H1 (cell line): ENCODE measurements around the gene FGD4. TPM values are rescaled to one million over a fixed set of nuclear protein-coding genes. Genes with fewer than 3 reads are reported as not detected.

ENCODE experiments used
- CTCF ChIA-PET: fragments of 300-600 bp; sonication (Branson Sonifier 250); formaldehyde crosslinking; loops from one replicate; lab custom pipeline; 2021; ENCODE audit not compliant: partially characterized antibody; lab: Charles Lee
- POLR2A ChIA-PET: fragments of 300-600 bp; sonication (Branson Sonifier 250); formaldehyde crosslinking; loops from one replicate; lab custom pipeline; 2021; ENCODE audit warnings: inconsistent platforms; ENCODE audit not compliant: partially characterized antibody; lab: Charles Lee
- DNase-seq, 2 experiments: peaks; one replicate each; pipeline versions ENCODE4 v3.0.0 to v3.0.0-alpha.2; 2010 to 2022; ENCODE audit warnings: low spot score in 2 of 2, low read depth in 1 of 2, mixed read lengths in 1 of 2
- FAIRE-seq: peaks from 2 replicates; lab custom pipeline; 2011; peaks lifted over from hg19 to GRCh38; lab: Jason Lieb, UNC
- H2AFZ ChIP-seq: 2 replicates; pipeline ENCODE4 v1.8.1; 2012; ENCODE audit warnings: low read length, inconsistent platforms
- H2AK5ac ChIP-seq: 2 replicates; pipeline ENCODE4 v1.6.1; 2013; ENCODE audit warnings: low read depth, low read length
- H2BK120ac ChIP-seq: replicated peaks from 2 replicates; pipeline ENCODE3; 2013; ENCODE audit warnings: low read depth, low read length, inconsistent platforms
- H2BK12ac ChIP-seq: 2 replicates; pipeline ENCODE4 v1.6.1; 2013; ENCODE audit warnings: low read depth, low read length
- H2BK15ac ChIP-seq: 2 replicates; pipeline ENCODE4 v1.6.1; 2013; ENCODE audit warnings: low read length
- H2BK20ac ChIP-seq: 2 replicates; pipeline ENCODE4 v1.6.1; 2013; ENCODE audit warnings: low read length
- H2BK5ac ChIP-seq: 2 replicates; pipeline ENCODE4 v1.6.1; 2013; ENCODE audit warnings: low read depth, low read length
- H3K14ac ChIP-seq: 2 replicates; pipeline ENCODE4 v1.6.1; 2013; ENCODE audit warnings: inconsistent platforms; ENCODE audit not compliant: insufficient read length
- H3K18ac ChIP-seq: 2 replicates; pipeline ENCODE4 v1.6.1; 2013; ENCODE audit warnings: low read length; ENCODE audit errors: extremely low read depth
- H3K23ac ChIP-seq: 2 replicates; pipeline ENCODE4 v1.6.1; 2013; ENCODE audit warnings: inconsistent platforms; ENCODE audit not compliant: insufficient read length
- H3K23me2 ChIP-seq: 2 replicates; pipeline ENCODE4 v1.6.1; 2013; ENCODE audit warnings: low read depth, low read length
- H3K27ac ChIP-seq: 2 replicates; pipeline ENCODE4 v1.6.1; 2011; ENCODE audit warnings: low read depth, low read length, inconsistent platforms
- H3K27me3 ChIP-seq, 4 experiments: replicated peaks in 1 of 4; 1 replicate in 1 of 4; 2 replicates in 3 of 4; pipeline versions ENCODE4 v1.6.1 to v1.8.1; 2011 to 2013; ENCODE audit warnings: low read length in 3 of 4, mild to moderate bottlenecking in 3 of 4, inconsistent platforms in 2 of 4, mixed read lengths in 2 of 4, moderate library complexity in 1 of 4; ENCODE audit not compliant: control insufficient read depth in 3 of 4, insufficient read depth in 3 of 4; ENCODE audit errors: extremely low read depth in 1 of 4
- H3K36me3 ChIP-seq, 4 experiments: 2 replicates each; pipeline versions ENCODE4 v1.6.1 to v1.8.1; 2011 to 2013; ENCODE audit warnings: mild to moderate bottlenecking in 4 of 4, low read length in 3 of 4, moderate library complexity in 2 of 4, control low read depth in 1 of 4, inconsistent platforms in 1 of 4; ENCODE audit not compliant: insufficient read depth in 4 of 4, control insufficient read depth in 2 of 4
- H3K4ac ChIP-seq: replicated peaks from 2 replicates; pipeline ENCODE3; 2013; ENCODE audit warnings: low read length, low read depth, mixed read lengths, inconsistent platforms; ENCODE audit not compliant: insufficient read length
- H3K4me1 ChIP-seq, 4 experiments: replicated peaks in 1 of 4; 1 replicate in 1 of 4; 2 replicates in 3 of 4; pipeline versions ENCODE4 v1.6.1 to v1.8.1; 2011 to 2013; ENCODE audit warnings: low read length in 3 of 4, inconsistent platforms in 2 of 4, mixed read lengths in 1 of 4; ENCODE audit not compliant: insufficient read depth in 4 of 4, control insufficient read depth in 3 of 4
- H3K4me2 ChIP-seq, 2 experiments: 2 replicates each; pipeline versions ENCODE4 v1.6.1 to v1.8.1; 2011 to 2013; ENCODE audit warnings: low read depth in 2 of 2, low read length in 2 of 2, control low read depth in 1 of 2, inconsistent platforms in 1 of 2, mild to moderate bottlenecking in 1 of 2; ENCODE audit not compliant: insufficient read depth in 1 of 2
- H3K4me3 ChIP-seq, 4 experiments: fragments of 200-600, 300-600 bp in 1 of 4; sonication (generic), shearing (Covaris generic), sonication (Bioruptor Twin) in 1 of 4; 2 replicates each; pipeline versions ENCODE4 v1.5.1 to v1.8.1; 2011 to 2016; ENCODE audit warnings: low read length in 4 of 4, low read depth in 3 of 4, control low read depth in 2 of 4, inconsistent platforms in 2 of 4, mild to moderate bottlenecking in 2 of 4, mixed read lengths in 1 of 4, moderate library complexity in 1 of 4; ENCODE audit not compliant: insufficient read depth in 2 of 4; ENCODE audit errors: extremely low read depth in 1 of 4
- H3K56ac ChIP-seq: replicated peaks from 2 replicates; pipeline ENCODE3; 2013; ENCODE audit warnings: low read depth, mild to moderate bottlenecking, mixed read lengths, low read length, inconsistent platforms; ENCODE audit not compliant: insufficient read length
- H3K79me1 ChIP-seq: 2 replicates; pipeline ENCODE4 v1.6.1; 2013; ENCODE audit warnings: low read depth, low read length, control low read depth
- H3K79me2 ChIP-seq, 2 experiments: 2 replicates each; pipeline versions ENCODE4 v1.6.1 to v1.8.1; 2012 to 2013; ENCODE audit warnings: low read length in 2 of 2, mild to moderate bottlenecking in 2 of 2, inconsistent platforms in 1 of 2; ENCODE audit not compliant: insufficient read depth in 2 of 2, control insufficient read depth in 1 of 2
- H3K9ac ChIP-seq, 4 experiments: replicated peaks in 1 of 4; 1 replicate in 1 of 4; 2 replicates in 3 of 4; pipeline versions ENCODE4 v1.6.1 to v1.8.1; 2011 to 2013; ENCODE audit warnings: low read depth in 3 of 4, low read length in 3 of 4, control low read depth in 2 of 4, mild to moderate bottlenecking in 2 of 4, moderate library complexity in 2 of 4, inconsistent platforms in 1 of 4; ENCODE audit errors: extremely low read depth in 1 of 4
- H3K9me3 ChIP-seq, 2 experiments: 2 replicates each; pipeline versions ENCODE4 v1.6.1 to v1.8.1; 2012 to 2013; ENCODE audit warnings: mild to moderate bottlenecking in 2 of 2, moderate library complexity in 2 of 2, control low read depth in 1 of 2, inconsistent platforms in 1 of 2, low read depth in 1 of 2, low read length in 1 of 2, mixed read lengths in 1 of 2; ENCODE audit not compliant: insufficient read depth in 2 of 2
- H4K20me1 ChIP-seq, 2 experiments: replicated peaks in 1 of 2; 2 replicates each; pipeline versions ENCODE3 to v1.8.1; 2011 to 2013; ENCODE audit warnings: inconsistent platforms in 2 of 2, low read length in 2 of 2, mild to moderate bottlenecking in 1 of 2; ENCODE audit not compliant: insufficient read depth in 2 of 2, control insufficient read depth in 1 of 2
- H4K5ac ChIP-seq: 2 replicates; pipeline ENCODE4 v1.6.1; 2013; ENCODE audit warnings: low read length, low read depth, mixed read lengths, inconsistent platforms; ENCODE audit not compliant: insufficient read length
- H4K8ac ChIP-seq: 2 replicates; pipeline ENCODE4 v1.8.0; 2013; ENCODE audit warnings: mild to moderate bottlenecking, moderate library complexity, low read length, inconsistent platforms; ENCODE audit not compliant: insufficient read depth; ENCODE audit errors: extremely low read depth
- H4K91ac ChIP-seq: replicated peaks from 2 replicates; pipeline ENCODE3; 2013; ENCODE audit warnings: low read length, mixed read lengths, inconsistent platforms; ENCODE audit not compliant: insufficient read length
- BACH1 ChIP-seq: IDR thresholded peaks from 2 replicates; pipeline ENCODE4 v1.6.1; 2012; ENCODE audit warnings: low read length, improper control_type of control experiment
- MAFK ChIP-seq: IDR thresholded peaks from 2 replicates; pipeline ENCODE4 v1.6.1; 2012; ENCODE audit warnings: low read depth, mild to moderate bottlenecking, improper control_type of control experiment, low read length
- YY1 ChIP-seq: IDR thresholded peaks from 2 replicates; pipeline ENCODE4 v1.6.1; 2011; ENCODE audit warnings: low read depth, mild to moderate bottlenecking, low read length
- WGBS, 2 experiments: shearing (Covaris generic) in 1 of 2; methylation state at CpG; one replicate each; pipeline versions ENCODE4 v1.1.6 to v1.1.7; 2013 to 2015; ENCODE audit warnings: low lambda C conversion rate in 2 of 2, mixed read lengths in 2 of 2, inconsistent platforms in 1 of 2, low coverage in 1 of 2, missing lambda C conversion rate in 1 of 2; ENCODE audit not compliant: insufficient replicate concordance in 2 of 2, insufficient coverage in 1 of 2, insufficient read length in 1 of 2; ENCODE audit errors: extremely low coverage in 1 of 2, missing lambda C conversion rate in 1 of 2; 5-methylcytosine and 5-hydroxymethylcytosine counted together
- polyA plus RNA-seq, 7 experiments: library from polyadenylated mRNA; depleted of rRNA in 3 of 7; stranded (reverse) in 5 of 7; unstranded in 2 of 7; fragments of >200 nt in 5 of 7; fragments of 200-250 nt in 2 of 7; gene quantifications; 1 replicate in 5 of 7; 2 replicates in 1 of 7; 4 replicates in 1 of 7; pipeline versions ENCODE4 v1.2.1 to v1.2.3, GENCODE V29; 2011 to 2013; ENCODE audit warnings: missing spikeins in 2 of 7, mixed read lengths in 2 of 7
- total RNA-seq: library from RNA; stranded (reverse); fragmentation: NEBNext Ultra II Directional; extraction: Animal tissue kit (Norgen Biotek cat#: 25700); gene quantifications from 2 replicates; pipeline ENCODE4 v1.2.1, GENCODE V29; 2021
- TF ChIP-seq, protein P1 (sequence below): IDR thresholded peaks from 2 replicates; pipeline ENCODE4 v1.6.1; 2012; ENCODE audit warnings: inconsistent platforms

The FGD4 gene
- total and polyA plus RNA-seq, 2 of the 8 experiments (the other 6 are each of a cell fraction or from before 2014, with no cell fraction given), result 8.5 to 48.2 TPM

DNA sequence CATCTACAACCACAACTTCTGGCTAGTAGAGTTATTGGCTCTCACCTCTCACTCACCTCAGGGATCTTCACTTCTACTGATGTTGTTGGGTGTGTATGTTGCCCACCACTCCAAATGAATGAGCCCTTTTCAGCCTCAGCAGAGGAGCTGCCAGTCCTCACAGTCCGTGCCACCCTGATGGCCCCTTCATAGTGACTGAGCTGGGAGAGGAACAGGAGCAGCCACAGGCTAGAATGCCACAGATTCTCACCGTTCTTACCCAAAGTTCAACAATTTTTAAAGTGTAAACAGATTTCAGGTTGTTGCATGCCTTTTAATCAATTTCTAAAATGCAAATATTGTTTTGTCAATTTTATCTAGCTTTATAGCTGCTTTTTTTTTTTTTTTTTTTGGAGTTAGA is 205.2 kb downstream of the FGD4 start:
- H3K4ac ChIP-seq, result no peak overlapping the region
- H3K79me2 ChIP-seq, result peaks cover 0 to 7% of the 10 kb centered on the region in 2 experiments; a peak in 2 of 4 replicates
- no peaks in the 10 kb centered on the region for H4K20me1 ChIP-seq
- H3K27ac ChIP-seq, result no peak overlapping the region
- H3K4me3 ChIP-seq, result no peak overlapping the region
- no peak overlapping the region for H2AK5ac ChIP-seq
- H4K91ac ChIP-seq, result no peak overlapping the region
- no peak overlapping the region for H2BK15ac ChIP-seq
- no peaks in the 10 kb centered on the region for H3K27me3 ChIP-seq
- H2BK120ac ChIP-seq, result no peak overlapping the region
- H2AFZ ChIP-seq, result no peak overlapping the region
- H4K8ac ChIP-seq, result no peak overlapping the region
- no peak overlapping the region for H3K9ac ChIP-seq
- no peak overlapping the region for H3K23ac ChIP-seq
- H2BK5ac ChIP-seq, result no peak overlapping the region
- FAIRE-seq, result no peak
- H3K9me3 ChIP-seq, result no peaks in the 10 kb centered on the region
- no peak overlapping the region for H3K14ac ChIP-seq
- no peaks in the 10 kb centered on the region for H3K79me1 ChIP-seq
- H3K18ac ChIP-seq, result no peak overlapping the region
- WGBS, 2 experiments, result 91% methylated on average over 2 of the region's 2 CpGs; no CpG with 5 or more reads in 1 of the 2 experiments
- no peaks in the 10 kb centered on the region for H3K23me2 ChIP-seq
- no peak overlapping the region for H3K4me2 ChIP-seq
- peaks cover 0 to 4% (median 1%) of the 10 kb centered on the region in 4 experiments; a peak in 2 of 7 replicates for H3K4me1 ChIP-seq
- no peak for DNase-seq
- ChIA-PET POLR2A (no interaction called here), CTCF (interaction anchor here (1.4 kb wide), 1 partner anchor 67 kb away, joined by 3 read pairs; no protein-coding TSS in a partner anchor)
- TF ChIP-seq, protein P1, sequence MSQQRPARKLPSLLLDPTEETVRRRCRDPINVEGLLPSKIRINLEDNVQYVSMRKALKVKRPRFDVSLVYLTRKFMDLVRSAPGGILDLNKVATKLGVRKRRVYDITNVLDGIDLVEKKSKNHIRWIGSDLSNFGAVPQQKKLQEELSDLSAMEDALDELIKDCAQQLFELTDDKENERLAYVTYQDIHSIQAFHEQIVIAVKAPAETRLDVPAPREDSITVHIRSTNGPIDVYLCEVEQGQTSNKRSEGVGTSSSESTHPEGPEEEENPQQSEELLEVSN, result no peak
- TF ChIP-seq BACH1 (no peak), MAFK (no peak), YY1 (no peak)
- H4K5ac ChIP-seq, result no peak overlapping the region
- no peak overlapping the region for H3K56ac ChIP-seq
- no peak overlapping the region for H2BK12ac ChIP-seq
- H3K36me3 ChIP-seq, result peaks cover 0 to 45% (median 20%) of the 10 kb centered on the region in 4 experiments; a peak in 4 of 8 replicates
- H2BK20ac ChIP-seq, result no peak overlapping the region
